ENCODE results near the gene AACS.

The AACS gene

DNA sequence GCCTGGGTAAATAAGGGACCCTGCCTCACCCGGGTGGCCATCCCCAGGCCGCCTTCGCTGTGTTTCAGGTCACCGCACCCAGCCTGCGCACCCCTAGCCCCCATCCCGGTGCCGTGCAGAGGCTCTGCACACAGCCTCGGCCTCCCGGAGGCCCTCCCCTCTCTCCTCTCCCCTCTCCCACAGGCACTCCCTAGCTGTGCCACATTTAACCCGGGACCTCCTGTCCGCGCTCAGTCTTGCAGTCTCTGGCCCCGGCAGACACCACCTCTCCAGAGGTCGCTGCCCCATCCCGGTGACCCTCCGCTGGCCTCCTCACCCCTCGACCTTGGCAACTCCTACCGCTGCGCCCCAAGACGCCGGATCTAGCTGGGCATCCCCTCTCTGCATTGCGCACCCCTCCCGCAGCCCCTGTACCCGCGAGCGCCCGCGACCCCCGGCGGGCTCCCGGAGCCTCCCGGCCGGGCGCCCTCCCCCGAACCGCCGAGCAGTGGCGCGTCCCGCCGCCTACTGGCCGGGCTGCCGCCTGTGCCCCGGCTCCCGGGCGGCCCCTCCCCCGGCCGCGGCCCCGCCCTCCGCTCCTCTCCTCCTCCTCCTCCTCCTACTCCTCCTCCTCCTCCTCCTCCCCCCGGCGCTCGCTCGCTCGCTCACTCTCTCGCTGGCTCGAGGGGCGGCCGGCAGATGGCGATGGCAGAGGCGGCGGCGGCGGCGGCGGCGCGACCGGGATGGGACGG is 120.7 kb downstream of the AACS start, which contains the start of gene TMEM132B:
Gene TMEM132B, plus strand, starts transcription at position 647 of the 731 bp plus-strand sequence.
- peak in 1 of 3 experiments; percentile 15 for DNase-seq (ENCODE audit: low read depth in 3 of 3)

DNA sequence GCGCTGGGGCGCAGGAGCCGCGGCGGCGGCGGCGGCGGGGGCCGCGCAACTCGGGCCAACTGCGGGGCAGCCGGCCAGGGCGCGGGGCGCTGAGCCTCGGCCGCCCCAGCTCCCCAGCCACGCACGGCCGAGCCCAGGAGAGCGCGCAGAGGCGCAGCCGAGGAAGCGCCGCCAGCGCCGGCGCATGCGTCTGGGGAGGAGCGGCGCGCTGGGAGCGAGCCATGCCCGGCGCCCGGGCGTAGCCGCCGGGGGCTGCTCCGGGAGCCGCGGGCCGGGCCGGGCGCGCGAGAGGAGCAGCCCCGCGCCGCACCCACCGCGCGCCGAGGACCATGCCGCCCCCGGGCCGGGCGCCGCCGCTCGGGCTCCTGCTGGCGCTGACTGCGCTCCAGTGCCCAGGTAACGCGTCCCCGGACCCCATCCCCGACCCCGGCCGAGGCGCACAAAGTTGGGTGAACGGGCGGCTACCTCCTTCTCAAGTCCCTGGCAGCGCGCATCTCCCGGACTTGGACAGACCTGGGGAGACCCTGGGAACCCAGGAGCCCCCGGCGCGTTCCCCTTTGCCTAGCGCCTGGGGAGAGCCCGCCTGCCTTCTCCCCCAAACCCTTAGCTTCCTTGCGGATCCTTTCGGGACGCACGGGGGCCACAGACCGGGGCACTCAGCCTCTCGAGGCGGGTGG is 121.4 kb downstream of the AACS start:
- no peak for DNase-seq (ENCODE audit: low read depth in 3 of 3)

DNA sequence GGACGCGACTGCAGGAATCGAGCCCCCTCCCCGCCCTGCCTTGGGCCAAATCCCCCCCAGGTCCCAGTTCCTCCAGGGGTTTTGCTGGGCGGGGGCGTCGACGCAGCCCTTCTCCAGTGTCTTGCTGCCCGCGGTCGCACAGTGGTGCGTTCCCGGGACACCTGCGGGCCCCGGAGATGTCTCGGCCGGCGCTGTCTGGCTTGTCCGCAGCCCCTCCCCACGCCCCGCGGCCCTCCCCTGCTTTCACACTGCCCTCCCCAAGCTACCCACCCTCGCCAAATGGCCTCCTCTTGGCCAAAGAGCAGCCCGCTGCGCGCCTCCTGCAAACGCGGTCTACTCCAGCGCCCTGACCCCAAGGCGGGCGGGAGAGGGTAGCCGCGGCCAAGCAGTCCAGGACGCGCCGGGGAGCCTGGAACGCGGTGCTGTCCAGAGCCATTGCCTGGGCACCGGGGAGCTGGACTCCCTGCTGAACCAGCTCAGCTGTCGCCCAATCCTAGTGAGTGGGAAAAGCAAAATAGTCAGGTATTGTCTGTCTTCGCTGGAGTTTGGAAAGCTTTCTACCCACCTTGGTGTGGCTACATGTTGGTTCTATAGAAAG is 122.0 kb downstream of the AACS start:
- no peak for DNase-seq (ENCODE audit: low read depth in 3 of 3)

DNA sequence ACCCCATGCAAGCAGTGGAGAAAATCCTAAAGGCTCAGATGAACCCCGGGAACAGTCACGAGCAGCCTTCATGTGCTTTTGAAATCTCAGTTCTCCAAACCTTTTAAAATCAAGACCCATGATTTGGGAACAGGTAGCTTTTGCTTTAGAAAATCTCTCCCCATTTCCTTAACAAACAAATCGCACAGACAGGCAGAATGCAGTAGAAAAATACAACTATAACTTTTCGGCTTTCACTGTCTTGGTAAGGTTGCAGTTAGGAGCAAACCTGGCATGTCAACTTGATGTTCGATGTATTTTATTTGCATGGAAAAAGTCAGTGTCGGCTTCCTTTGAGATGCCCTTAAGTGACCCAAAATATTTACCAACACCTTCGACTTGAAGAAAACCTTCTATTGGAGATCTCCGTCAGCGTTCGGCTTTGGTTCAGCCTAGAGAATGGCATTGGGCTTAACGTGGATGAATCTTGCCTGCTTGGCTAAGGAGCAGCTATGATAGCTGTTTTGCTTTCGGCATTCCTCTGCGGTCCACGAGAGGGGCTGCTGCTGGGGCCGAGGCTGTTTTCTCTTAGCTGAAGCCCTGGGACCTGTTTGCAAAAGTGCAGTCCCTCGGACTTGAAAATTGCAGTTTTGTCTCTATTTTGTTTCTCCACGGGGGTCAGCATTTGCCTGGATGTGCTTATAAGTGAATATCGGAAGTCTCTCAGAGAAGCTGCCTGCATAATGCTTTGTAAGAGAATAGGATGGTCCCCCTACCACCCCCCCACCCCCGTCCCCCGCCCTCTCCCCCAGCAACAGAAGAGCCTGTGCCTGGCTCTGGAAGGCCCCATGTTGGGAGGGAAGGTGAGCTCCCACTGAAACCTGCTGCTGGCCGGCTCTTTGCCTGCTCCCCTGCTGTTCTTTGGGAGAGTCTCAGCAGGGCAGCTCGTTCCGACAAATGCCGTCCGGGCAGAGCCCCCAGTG is 122.8 kb downstream of the AACS start:
- no peak for DNase-seq (ENCODE audit: low read depth in 3 of 3)

DNA sequence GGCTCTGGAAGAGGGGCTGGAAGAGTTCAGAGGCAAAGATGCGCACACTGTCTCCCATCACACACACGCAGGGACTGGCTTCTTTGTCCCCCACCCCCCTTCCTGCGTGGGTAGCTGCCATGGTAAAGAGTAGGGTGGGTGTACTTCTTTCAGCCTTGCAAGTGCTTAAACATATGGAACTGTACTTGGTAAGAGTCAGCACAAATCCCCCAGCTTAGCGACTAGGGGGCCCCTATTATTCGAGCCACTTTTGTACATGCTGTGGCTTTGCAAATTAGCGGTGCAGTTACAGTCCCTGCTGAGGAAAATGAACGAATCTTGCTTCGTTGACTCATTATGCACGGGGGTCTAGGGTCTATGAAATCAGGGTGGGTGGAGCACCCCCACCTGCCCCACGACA is 123.8 kb downstream of the AACS start:
- no peak for DNase-seq (ENCODE audit: low read depth in 3 of 3)

DNA sequence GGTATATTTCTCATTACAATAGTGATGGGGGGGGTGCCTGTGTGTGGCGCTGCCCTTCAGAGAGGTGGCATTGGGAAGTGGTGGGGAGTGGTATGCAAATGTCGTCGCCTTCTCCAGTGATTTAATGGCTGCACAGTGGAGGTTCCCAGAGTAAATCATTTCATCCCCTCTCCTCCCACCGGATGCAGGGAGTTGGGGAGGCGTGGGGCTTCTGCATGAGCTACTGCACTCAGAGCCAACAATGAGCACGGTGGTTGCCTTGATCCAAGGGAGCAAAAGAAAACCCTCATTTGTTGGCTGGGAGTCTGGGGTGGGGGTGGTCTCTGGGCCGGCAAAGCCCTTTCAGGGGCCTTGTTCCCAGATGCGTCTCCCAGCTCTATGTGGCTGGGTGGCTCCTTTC is 124.3 kb downstream of the AACS start:
- DNase-seq (ENCODE audit: low read depth in 3 of 3), result no peak

DNA sequence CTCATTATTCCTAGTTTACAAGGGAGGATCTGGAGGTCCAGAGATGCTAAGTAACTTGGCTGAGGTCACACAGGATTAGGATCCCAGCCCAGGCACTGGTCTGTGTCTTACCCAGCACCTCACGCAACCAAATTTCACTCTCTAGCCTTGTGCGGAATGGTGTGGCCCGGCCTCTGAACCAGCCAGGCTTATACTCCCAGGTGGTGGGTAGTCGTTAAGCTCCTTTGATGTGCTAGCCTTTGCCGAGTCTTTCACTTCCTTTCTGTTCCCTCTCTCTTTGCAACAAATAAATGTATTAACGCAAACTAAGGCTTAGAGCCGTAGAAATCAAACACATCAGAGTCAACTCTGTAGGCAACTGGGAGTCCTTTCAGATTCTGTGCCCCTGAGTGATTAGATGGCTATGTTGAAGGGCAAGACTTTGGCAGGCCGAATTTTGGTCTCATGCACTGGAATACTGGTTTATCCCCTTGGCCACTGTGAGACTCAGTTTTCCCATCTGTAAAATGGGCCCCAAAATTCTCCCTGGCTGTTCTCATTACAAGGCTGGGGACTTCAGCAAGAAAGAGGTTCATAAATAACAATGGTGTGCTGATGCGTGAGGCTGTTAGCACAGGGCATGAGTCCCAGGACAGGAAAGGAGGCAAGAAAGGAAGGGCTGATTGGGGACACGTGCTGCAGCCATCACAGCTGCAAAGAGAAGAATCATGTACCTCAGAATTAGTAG is 126.3 kb downstream of the AACS start:
- DNase-seq (ENCODE audit: low read depth in 3 of 3), result no peak

DNA sequence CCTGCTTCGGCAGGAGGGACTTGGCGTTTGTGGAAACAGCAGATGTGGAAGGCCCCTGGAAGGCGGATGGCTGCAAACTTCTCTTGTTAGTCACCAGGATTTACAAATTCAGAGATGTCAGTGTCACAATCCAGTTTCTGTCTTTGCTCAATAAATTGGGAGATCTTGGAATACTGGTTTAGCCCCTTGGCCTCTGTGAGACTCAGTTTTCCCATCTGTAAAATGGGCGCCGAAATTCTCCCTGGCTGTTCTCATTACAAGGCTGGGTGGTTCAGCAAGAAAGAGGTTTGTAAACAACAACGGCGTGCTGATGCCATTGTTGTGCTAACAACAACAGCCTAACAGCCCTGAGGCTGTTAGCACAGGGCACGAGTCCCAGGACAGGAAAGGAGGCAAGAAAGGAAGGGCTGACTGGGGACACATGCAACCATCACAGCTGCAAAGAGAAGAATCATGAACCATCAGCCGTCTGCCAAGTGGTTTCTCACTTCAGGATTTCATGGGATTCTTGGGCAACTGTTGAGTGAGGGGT is 127.5 kb downstream of the AACS start:
- DNase-seq (ENCODE audit: low read depth in 3 of 3), result no peak
